IgD-negative memory B cell (primary cell): ENCODE measurements around the gene C2orf68. TPM values are rescaled to one million over a fixed set of nuclear protein-coding genes. Genes with fewer than 3 reads are reported as not detected.
A peak's percentile ranks its signal among the peaks of the same experiment; 100 is the strongest.
"Not testable (repeated sequence)": the region's sequence is repeated elsewhere in the genome, so short reads cannot be mapped to it uniquely, and the experiment has no call there.

ENCODE experiments used
- H3K27ac Mint-ChIP-seq, 3 donors: one replicate each; pipeline ENCODE4 v1.8.0; 2020 to 2022; ENCODE audit warnings: mild to moderate bottlenecking in 3 of 3, mixed read lengths in 3 of 3, moderate library complexity in 1 of 3
- H3K27me3 Mint-ChIP-seq: one replicate; pipeline ENCODE4 v1.8.0; 2021; ENCODE audit warnings: mixed read lengths
- H3K36me3 Mint-ChIP-seq: one replicate; pipeline ENCODE4 v1.8.0; 2020; ENCODE audit warnings: mild to moderate bottlenecking, mixed read lengths
- H3K4me1 Mint-ChIP-seq, 3 donors: one replicate each; pipeline ENCODE4 v1.8.0; 2020 to 2022; ENCODE audit warnings: mixed read lengths in 3 of 3, mild to moderate bottlenecking in 1 of 3
- H3K4me3 Mint-ChIP-seq, 4 donors: one replicate each; pipeline ENCODE4 v1.8.0; 2020 to 2022; ENCODE audit warnings: mild to moderate bottlenecking in 4 of 4, mixed read lengths in 4 of 4, moderate library complexity in 3 of 4
- H3K9me3 Mint-ChIP-seq, 3 donors: one replicate each; pipeline ENCODE4 v1.8.0; 2020 to 2021; ENCODE audit warnings: mixed read lengths in 3 of 3, mild to moderate bottlenecking in 1 of 3
- polyA plus RNA-seq: library from polyadenylated mRNA; unstranded; fragments of 300-500 nt; fragmentation: Illumina TruSeq; gene quantifications from one replicate; pipeline ENCODE4 v1.2.3, GENCODE V29; 2021

Gene C2orf68
- polyA plus RNA-seq: 18.3 TPM

GRCh38 chr2:85611705-85612587, at the start of gene C2orf68:
C2orf68 (minus strand) TSS chr2:85612066; CDS start chr2:85611984, 82 bp downstream.
- peaks cover 1% of the 10 kb centered on the region for H3K36me3 Mint-ChIP-seq
- peaks cover 19 to 23% (median 22%) of the 10 kb centered on the region in 3 donors for H3K4me1 Mint-ChIP-seq
- peak within 1 kb of the TSS; percentile 73 to 96 (median 93) for H3K27ac Mint-ChIP-seq
- no peaks in the 10 kb centered on the region for H3K27me3 Mint-ChIP-seq
- peak within 1 kb of the TSS; percentile 95 to 98 (median 97) for H3K4me3 Mint-ChIP-seq
- no peaks in the 10 kb centered on the region for H3K9me3 Mint-ChIP-seq

- H3K36me3 Mint-ChIP-seq: peaks cover 5% of the 10 kb centered on the region
- no peaks in the 10 kb centered on the region for H3K9me3 Mint-ChIP-seq
- no peaks in the 10 kb centered on the region for H3K4me1 Mint-ChIP-seq
- no peak overlapping the region for H3K4me3 Mint-ChIP-seq
- no peaks in the 10 kb centered on the region for H3K27me3 Mint-ChIP-seq
- no peak overlapping the region for H3K27ac Mint-ChIP-seq
Observed at GRCh38 chr2:85661139-85661858, 49.4 kb upstream of the C2orf68 start.

- H3K36me3 Mint-ChIP-seq: peaks cover 6% of the 10 kb centered on the region
- no peaks in the 10 kb centered on the region for H3K4me1 Mint-ChIP-seq
- no peak overlapping the region for H3K27ac Mint-ChIP-seq
- H3K27me3 Mint-ChIP-seq: no peaks in the 10 kb centered on the region
- H3K9me3 Mint-ChIP-seq: no peaks in the 10 kb centered on the region
- no peak overlapping the region for H3K4me3 Mint-ChIP-seq
Observed at GRCh38 chr2:85660725-85661124, 48.9 kb upstream of the C2orf68 start.

GRCh38 chr2:85660301-85660700, 48.4 kb upstream of the C2orf68 start:
- not testable (repeated sequence) for H3K4me3 Mint-ChIP-seq, H3K9me3 Mint-ChIP-seq, H3K27ac Mint-ChIP-seq, H3K36me3 Mint-ChIP-seq, H3K4me1 Mint-ChIP-seq, H3K27me3 Mint-ChIP-seq

GRCh38 chr2:85659324-85659981, 47.6 kb upstream of the C2orf68 start:
- no peak overlapping the region for H3K4me3 Mint-ChIP-seq
- peaks cover 6% of the 10 kb centered on the region for H3K36me3 Mint-ChIP-seq
- no peaks in the 10 kb centered on the region for H3K27me3 Mint-ChIP-seq
- no peak overlapping the region for H3K27ac Mint-ChIP-seq
- no peaks in the 10 kb centered on the region for H3K4me1 Mint-ChIP-seq
- H3K9me3 Mint-ChIP-seq: no peaks in the 10 kb centered on the region

- H3K27me3 Mint-ChIP-seq, H3K27ac Mint-ChIP-seq, H3K4me1 Mint-ChIP-seq, H3K9me3 Mint-ChIP-seq, H3K4me3 Mint-ChIP-seq, H3K36me3 Mint-ChIP-seq: not testable (repeated sequence)
Observed at GRCh38 chr2:85657399-85657798, 45.5 kb upstream of the C2orf68 start.

- Mint-ChIP-seq H3K27ac (no peak overlapping the region), H3K4me1 (no peaks in the 10 kb centered on the region), H3K36me3 (peaks cover 8% of the 10 kb centered on the region), H3K9me3 (no peaks in the 10 kb centered on the region), H3K4me3 (no peak overlapping the region), H3K27me3 (no peaks in the 10 kb centered on the region)
Observed at GRCh38 chr2:85656468-85656867, 44.6 kb upstream of the C2orf68 start.

- no peaks in the 10 kb centered on the region for H3K4me1 Mint-ChIP-seq
- no peaks in the 10 kb centered on the region for H3K27me3 Mint-ChIP-seq
- no peak overlapping the region for H3K27ac Mint-ChIP-seq
- H3K4me3 Mint-ChIP-seq: no peak overlapping the region
- H3K36me3 Mint-ChIP-seq: peaks cover 8% of the 10 kb centered on the region
- H3K9me3 Mint-ChIP-seq: no peaks in the 10 kb centered on the region
Observed at GRCh38 chr2:85655961-85656417, 44.1 kb upstream of the C2orf68 start.

- Mint-ChIP-seq H3K4me3 (no peak overlapping the region), H3K9me3 (no peaks in the 10 kb centered on the region), H3K36me3 (peaks cover 12% of the 10 kb centered on the region), H3K27me3 (no peaks in the 10 kb centered on the region), H3K27ac (no peak overlapping the region), H3K4me1 (peaks cover 3 to 4% (median 3%) of the 10 kb centered on the region in 3 donors)
Observed at GRCh38 chr2:85653996-85654395, 42.1 kb upstream of the C2orf68 start.

GRCh38 chr2:85652056-85652455, 40.2 kb upstream of the C2orf68 start:
- Mint-ChIP-seq H3K27me3 (no peaks in the 10 kb centered on the region), H3K4me3 (peak overlapping the region in 1 of 4 donors; percentile 3), H3K9me3 (no peaks in the 10 kb centered on the region), H3K27ac (no peak overlapping the region), H3K36me3 (peaks cover 8% of the 10 kb centered on the region), H3K4me1 (peaks cover 18 to 21% (median 18%) of the 10 kb centered on the region in 3 donors)

GRCh38 chr2:85651097-85651496, 39.2 kb upstream of the C2orf68 start:
- Mint-ChIP-seq H3K4me3 (no peak overlapping the region), H3K27me3 (no peaks in the 10 kb centered on the region), H3K9me3 (no peaks in the 10 kb centered on the region), H3K27ac (no peak overlapping the region), H3K4me1 (peaks cover 19 to 23% (median 21%) of the 10 kb centered on the region in 3 donors), H3K36me3 (peaks cover 8% of the 10 kb centered on the region)

GRCh38 chr2:85650456-85650855, 38.6 kb upstream of the C2orf68 start:
- H3K4me3 Mint-ChIP-seq: no peak overlapping the region
- H3K27ac Mint-ChIP-seq: no peak overlapping the region
- H3K36me3 Mint-ChIP-seq: peaks cover 7% of the 10 kb centered on the region
- no peaks in the 10 kb centered on the region for H3K27me3 Mint-ChIP-seq
- H3K9me3 Mint-ChIP-seq: no peaks in the 10 kb centered on the region
- H3K4me1 Mint-ChIP-seq: peaks cover 19 to 23% (median 21%) of the 10 kb centered on the region in 3 donors

GRCh38 chr2:85649201-85650190, 37.6 kb upstream of the C2orf68 start:
- Mint-ChIP-seq H3K27me3 (no peaks in the 10 kb centered on the region), H3K27ac (peak overlapping the region in 1 of 3 donors; percentile 31), H3K4me3 (peak overlapping the region in 1 of 4 donors; percentile 66), H3K4me1 (peaks cover 19 to 23% (median 21%) of the 10 kb centered on the region in 3 donors), H3K36me3 (peaks cover 7% of the 10 kb centered on the region), H3K9me3 (no peaks in the 10 kb centered on the region)

- H3K36me3 Mint-ChIP-seq: peaks cover 7% of the 10 kb centered on the region
- peak overlapping the region in 2 of 3 donors; percentile 6 to 25 for H3K27ac Mint-ChIP-seq
- H3K4me1 Mint-ChIP-seq: peaks cover 19 to 23% (median 21%) of the 10 kb centered on the region in 3 donors
- H3K4me3 Mint-ChIP-seq: peak overlapping the region in 1 of 4 donors; percentile 19
- no peaks in the 10 kb centered on the region for H3K27me3 Mint-ChIP-seq
- no peaks in the 10 kb centered on the region for H3K9me3 Mint-ChIP-seq
Observed at GRCh38 chr2:85648619-85649018, 36.8 kb upstream of the C2orf68 start.
